A549 (cell line): ENCODE data around the gene SLC12A9. TPM values are rescaled to one million over a fixed set of nuclear protein-coding genes. Genes with fewer than 3 reads are reported as not detected.

ENCODE experiments used
- ATAC-seq, 2 experiments: fragments of 200-7000 bp in 1 of 2; fragments of >200 bp in 1 of 2; cut with Nextera tagmentation in 1 of 2; cut with Tn5 transposase in 1 of 2; 3 replicates each; pipeline versions ENCODE4 v1.8.0 to v1.9.1; 2018 to 2020; ENCODE audit warnings: mild to moderate bottlenecking in 1 of 2, moderate library complexity in 1 of 2
- CTCF ChIA-PET: fragments of 300-600 bp; sonication (Branson Sonifier 250); formaldehyde crosslinking; extraction: SDS; loops from one replicate; lab custom pipeline; 2021; ENCODE audit warnings: antibody characterized with exemption, inconsistent platforms; lab: Yijun Ruan, JAX
- POLR2A ChIA-PET: fragments of 350-600 bp; formaldehyde crosslinking; extraction: SDS; loops from one replicate; lab custom pipeline; 2021; ENCODE audit warnings: antibody characterized with exemption, inconsistent platforms; lab: Yijun Ruan, JAX
- DNase-seq, 2 experiments: peaks; one replicate each; pipeline versions ENCODE4 v3.0.0 to v3.0.0-alpha.2; 2011 to 2016; ENCODE audit warnings: low read depth in 1 of 2, low spot score in 1 of 2
- FAIRE-seq: peaks from 2 replicates; lab custom pipeline; 2011; peaks lifted over from hg19 to GRCh38; lab: Jason Lieb, UNC
- H3K27ac ChIP-seq, 2 experiments: fragments of >200 bp; sonication (Bioruptor Twin); formaldehyde crosslinking; 3 replicates each; pipeline ENCODE4 v1.5.1; 2016 to 2017
- H3K4me1 ChIP-seq: fragments of >200 bp; sonication (Bioruptor Twin); formaldehyde crosslinking; 3 replicates; pipeline ENCODE4 v1.6.1; 2016
- H3K4me2 ChIP-seq: fragments of >200 bp; sonication (Bioruptor Twin); formaldehyde crosslinking; 3 replicates; pipeline ENCODE4 v1.6.1; 2016
- H3K4me3 ChIP-seq: fragments of >200 bp; sonication (Bioruptor Twin); formaldehyde crosslinking; 3 replicates; pipeline ENCODE4 v1.5.1; 2016
- H3K9me3 ChIP-seq: fragments of >200 bp; sonication (Bioruptor Twin); formaldehyde crosslinking; 3 replicates; pipeline ENCODE4 v1.6.1; 2016
- CBX2 ChIP-seq: fragments of 200-600 bp; sonication (generic); IDR thresholded peaks from 2 replicates; pipeline ENCODE4 v1.6.1; 2016; ENCODE audit warnings: low read depth, mild to moderate bottlenecking, borderline replicate concordance
- CEBPB ChIP-seq, 2 experiments: fragments of >200 bp in 1 of 2; sonication (Bioruptor Twin) in 1 of 2; formaldehyde crosslinking in 1 of 2; IDR thresholded peaks; 2 replicates each; pipeline ENCODE4 v1.6.1; 2012 to 2016
- CHD2 ChIP-seq: fragments of 150-350 bp; IDR thresholded peaks from 2 replicates; pipeline ENCODE4 v1.6.1; 2014; ENCODE audit warnings: low read length; ENCODE audit not compliant: partially characterized antibody
- CHD4 ChIP-seq: fragments of 200-600 bp; sonication (generic); IDR thresholded peaks from 2 replicates; pipeline ENCODE4 v1.6.1; 2016; ENCODE audit warnings: antibody characterized with exemption, mild to moderate bottlenecking, borderline replicate concordance
- EP300 ChIP-seq, 2 experiments: fragments of >200 bp; sonication (Bioruptor Twin); formaldehyde crosslinking; IDR thresholded peaks; 2 replicates in 1 of 2; 3 replicates in 1 of 2; pipeline ENCODE4 v1.6.1; 2016 to 2017
- GATA3 ChIP-seq: IDR thresholded peaks from 2 replicates; pipeline ENCODE4 v1.6.1; 2012; ENCODE audit warnings: borderline replicate concordance
- HOXA7 ChIP-seq: fragments of 250-450 bp; sonication (Bioruptor Pico); IDR thresholded peaks from 2 replicates; pipeline ENCODE4 v1.5.0; 2020; ENCODE audit warnings: mild to moderate bottlenecking, moderate library complexity
- HOXB13 ChIP-seq: fragments of 250-450 bp; sonication (Bioruptor Pico); IDR thresholded peaks from 2 replicates; pipeline ENCODE4 v1.5.0; 2020; ENCODE audit warnings: low read depth, mild to moderate bottlenecking, moderate library complexity
- JUN ChIP-seq, 2 experiments: fragments of >200 bp; sonication (Bioruptor Twin); formaldehyde crosslinking; IDR thresholded peaks; 2 replicates in 1 of 2; 3 replicates in 1 of 2; pipeline ENCODE4 v1.6.1; 2016 to 2017
- NFE2L2 ChIP-seq: fragments of 150-350 bp; conservative IDR thresholded peaks from 2 replicates; pipeline ENCODE4 v1.6.1; 2014; ENCODE audit warnings: low read length
- PBX3 ChIP-seq: IDR thresholded peaks from 2 replicates; pipeline ENCODE4 v1.6.1; 2012
- PHF8 ChIP-seq: fragments of 200-600 bp; sonication (generic); IDR thresholded peaks from 2 replicates; pipeline ENCODE4 v1.6.1; 2016; ENCODE audit warnings: low read depth, mild to moderate bottlenecking, antibody characterized with exemption, moderate library complexity, borderline replicate concordance
- POLR2AphosphoS2 ChIP-seq: conservative IDR thresholded peaks from 2 replicates; pipeline ENCODE4 v1.6.1; 2012; ENCODE audit warnings: low read length, improper control_type of control experiment, inconsistent platforms
- RAD21 ChIP-seq, 2 experiments: fragments of >200 bp in 1 of 2; sonication (Bioruptor Twin) in 1 of 2; formaldehyde crosslinking in 1 of 2; IDR thresholded peaks in 1 of 2; conservative IDR thresholded peaks in 1 of 2; 2 replicates in 1 of 2; 3 replicates in 1 of 2; pipeline ENCODE4 v1.6.1; 2012 to 2018; ENCODE audit warnings: inconsistent platforms in 1 of 2
- RFX5 ChIP-seq: fragments of 450-650 bp; IDR thresholded peaks from 2 replicates; pipeline ENCODE4 v1.7.1; 2014; ENCODE audit warnings: antibody characterized with exemption, mild to moderate bottlenecking, moderate library complexity
- ZNF302 ChIP-seq: fragments of 250-450 bp; sonication (Bioruptor Pico); IDR thresholded peaks from 2 replicates; pipeline ENCODE4 v1.9.0; 2021; ENCODE audit warnings: inconsistent platforms, mild to moderate bottlenecking, moderate library complexity
- WGBS: methylation state at CpG from one replicate; pipeline ENCODE4 v1.1.6; 2017; ENCODE audit errors: missing lambda C conversion rate; 5-methylcytosine and 5-hydroxymethylcytosine counted together
- polyA plus RNA-seq, 4 experiments: library from polyadenylated mRNA; depleted of rRNA in 3 of 4; stranded (reverse); fragments of >200 nt; fragmentation: RNase III in 1 of 4; extraction: RNeasy Plus Mini Kit Qiagen cat#74134 plus additional on column Dnase treatment in 1 of 4; gene quantifications; 2 replicates in 3 of 4; 3 replicates in 1 of 4; pipeline ENCODE4 v1.2.3, GENCODE V29; 2011 to 2017
- TF ChIP-seq, protein P1 (sequence below): fragments of 150-350 bp; IDR thresholded peaks from 2 replicates; pipeline ENCODE4 v1.6.1; 2014; ENCODE audit warnings: low read depth, mild to moderate bottlenecking, low read length

SLC12A9 gene
- polyA plus RNA-seq, 2 of the 4 experiments (the other 2 are of a cell fraction): 6.2 to 13.4 TPM

GRCh38 chr7:100874577-100875355, 22.3 kb downstream of the SLC12A9 start, which contains the start of gene SRRT (continued):
- TF ChIP-seq, protein P1, sequence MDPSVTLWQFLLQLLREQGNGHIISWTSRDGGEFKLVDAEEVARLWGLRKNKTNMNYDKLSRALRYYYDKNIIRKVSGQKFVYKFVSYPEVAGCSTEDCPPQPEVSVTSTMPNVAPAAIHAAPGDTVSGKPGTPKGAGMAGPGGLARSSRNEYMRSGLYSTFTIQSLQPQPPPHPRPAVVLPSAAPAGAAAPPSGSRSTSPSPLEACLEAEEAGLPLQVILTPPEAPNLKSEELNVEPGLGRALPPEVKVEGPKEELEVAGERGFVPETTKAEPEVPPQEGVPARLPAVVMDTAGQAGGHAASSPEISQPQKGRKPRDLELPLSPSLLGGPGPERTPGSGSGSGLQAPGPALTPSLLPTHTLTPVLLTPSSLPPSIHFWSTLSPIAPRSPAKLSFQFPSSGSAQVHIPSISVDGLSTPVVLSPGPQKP: no peak
- TF ChIP-seq CEBPB (IDR thresholded peaks at IDR 0.05) (no peak; a peak in 1 of 4 replicates), CHD4 (no peak)

DNA sequence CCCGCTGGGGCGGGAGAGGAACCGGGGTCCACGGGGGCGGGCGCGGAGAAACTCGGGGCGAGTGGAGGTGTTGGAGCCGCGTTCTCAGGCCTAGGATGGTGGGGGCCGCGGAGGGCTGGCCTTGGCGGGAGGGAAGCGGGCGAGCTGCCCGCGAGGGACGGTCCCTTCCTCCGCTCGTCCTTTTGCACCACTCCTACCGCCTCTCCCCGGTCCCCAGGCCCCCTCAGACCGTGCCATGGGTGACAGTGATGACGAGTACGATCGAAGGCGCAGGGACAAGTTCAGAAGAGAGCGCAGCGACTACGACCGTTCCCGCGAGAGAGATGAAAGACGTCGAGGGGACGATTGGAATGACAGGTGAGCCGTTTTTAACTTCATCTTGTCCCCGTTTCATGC, 22.8 kb downstream of the SLC12A9 start:
- Histone ChIP-seq H3K27ac (peak overlapping the region; percentile 95 to 96), H3K4me2 (peak overlapping the region; percentile 90), H3K4me3 (peak overlapping the region; percentile 98), H3K4me1 (peaks cover 9% of the 10 kb centered on the region), H3K9me3 (no peaks in the 10 kb centered on the region)
- POLR2A ChIA-PET: interaction anchor here (0.5 to 2.3 kb wide), 27 partner anchors 8 to 465 kb away, joined by 3 to 106 read pairs (median 4); partner anchors contain the start of genes EPHB4, MEPCE, POP7 and SERPINE1
- no peak for DNase-seq
- under 1% methylated on average over 29 of the region's 39 CpGs for WGBS
- no peak for FAIRE-seq
- TF ChIP-seq HOXB13 (CRISPR knock-in tag): no peak
- TF ChIP-seq CHD2: peak; percentile 53
- TF ChIP-seq PHF8: peak; percentile 20; the same call in 1 of the 2 replicates
- TF ChIP-seq EP300 (IDR thresholded peaks at IDR 0.05): no peak
- no peak for TF ChIP-seq HOXA7
- 0 out of 5 replicates have a peak, but pooled peaks of 1 of the 2 experiments have one; percentile 25 for TF ChIP-seq JUN (IDR thresholded peaks at IDR 0.05)
- peak; percentile 49 to 57 for ATAC-seq
- CTCF ChIA-PET: interaction anchor here (0.8 to 2.6 kb wide), 9 partner anchors 11 to 269 kb away, joined by 3 to 13 read pairs (median 5); partner anchors contain the start of gene SLC12A9

DNA sequence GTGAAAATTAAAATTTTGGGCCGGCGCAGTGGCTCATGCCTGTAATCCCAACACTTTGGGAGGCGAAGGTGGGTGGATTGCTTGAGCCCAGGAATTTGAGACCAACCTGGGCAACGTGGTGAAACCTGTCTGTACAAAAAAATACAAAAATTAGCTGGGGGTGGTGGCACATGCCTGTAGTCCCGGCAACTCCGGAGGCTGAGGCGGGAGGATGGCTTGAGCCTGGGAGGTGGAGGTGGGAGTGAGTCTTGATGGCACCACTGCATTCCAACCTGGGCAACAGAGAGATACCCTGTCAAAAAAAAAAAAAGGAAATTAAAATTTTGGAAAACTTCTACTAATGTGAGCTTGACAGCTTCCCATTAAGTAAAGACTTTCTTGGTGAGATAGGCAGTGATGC, 25.5 kb downstream of the SLC12A9 start:
- H3K9me3 ChIP-seq: no peaks in the 10 kb centered on the region
- no peak for DNase-seq
- FAIRE-seq: no peak

More for the DNA sequence above, 25.5 kb downstream of the SLC12A9 start:
- Histone ChIP-seq H3K4me3 (no peak overlapping the region), H3K27ac (no peak overlapping the region), H3K4me1 (peaks cover 9% of the 10 kb centered on the region)
- 96% methylated on average over 7 of the region's 7 CpGs for WGBS
- CTCF ChIA-PET: interaction anchor here (0.6 to 2.0 kb wide), 6 partner anchors 17 to 319 kb away, joined by 3 to 9 read pairs (median 4); partner anchors contain the start of genes ACHE, POP7 and VGF
- no peak for ATAC-seq
- no peak for TF ChIP-seq CHD2
- no peak for TF ChIP-seq JUN (IDR thresholded peaks at IDR 0.05)
- no peak for TF ChIP-seq CEBPB (IDR thresholded peaks at IDR 0.05)
- no peak for TF ChIP-seq RAD21 (conservative IDR thresholded peaks at IDR 0.05 in 1 of 2, IDR thresholded peaks at IDR 0.05 in 1 of 2)
- TF ChIP-seq, protein P1: no peak
- TF ChIP-seq PBX3: no peak
- no peak for TF ChIP-seq CBX2
- TF ChIP-seq HOXB13 (CRISPR knock-in tag): no peak
- no peak for TF ChIP-seq POLR2AphosphoS2
- TF ChIP-seq NFE2L2: no peak
- no peak for TF ChIP-seq GATA3
- no peak for TF ChIP-seq RFX5
- TF ChIP-seq ZNF302 (CRISPR knock-in tag): no peak
- TF ChIP-seq, all 56 proteins: peak for 0
- H3K4me2 ChIP-seq: no peak overlapping the region
- POLR2A ChIA-PET: interaction anchor here (2.6 kb wide), 1 partner anchor 11 kb away, joined by 9 read pairs; the partner anchor contains the start of gene UFSP1
